OCI-LY3 (cell line): Measurements from ENCODE around the gene WIPF3.

Experiments
- H2AFZ ChIP-seq: fragments of 200-600, 300-600 bp; shearing (Covaris generic); 2 replicates; pipeline ENCODE4 v1.6.0; 2014; ENCODE audit warnings: antibody characterized with exemption, low read depth, low read length
- H3K27ac ChIP-seq: fragments of 200-600, 300-600 bp; sonication (generic); 2 replicates; pipeline ENCODE4 v1.5.1; 2014; ENCODE audit warnings: mild to moderate bottlenecking, low read length, moderate library complexity, mixed read lengths
- H3K27me3 ChIP-seq: fragments of 200-600, 300-600 bp; sonication (generic); 2 replicates; pipeline ENCODE4 v1.6.1; 2014; ENCODE audit warnings: low read depth, low read length, mixed read lengths
- H3K36me3 ChIP-seq: fragments of 200-600, 300-600 bp; sonication (generic); replicated peaks from 2 replicates; pipeline ENCODE3; 2014; ENCODE audit warnings: low read depth, low read length, mixed read lengths
- H3K4me1 ChIP-seq: fragments of 300-600, 200-600 bp; sonication (generic); 2 replicates; pipeline ENCODE4 v1.6.1; 2014; ENCODE audit warnings: low read length, mixed read lengths
- H3K4me2 ChIP-seq: fragments of 200-600, 300-600 bp; sonication (generic); 2 replicates; pipeline ENCODE4 v1.6.1; 2014; ENCODE audit warnings: low read length, mixed read lengths
- H3K4me3 ChIP-seq: fragments of 300-600, 200-600 bp; sonication (generic); 2 replicates; pipeline ENCODE4 v1.5.1; 2014; ENCODE audit warnings: antibody characterized with exemption, mild to moderate bottlenecking, low read length, moderate library complexity
- H3K79me2 ChIP-seq: fragments of 300-600, 200-600 bp; shearing (Covaris generic); 2 replicates; pipeline ENCODE4 v1.6.1; 2014; ENCODE audit warnings: mild to moderate bottlenecking, low read length, mixed read lengths
- H3K9ac ChIP-seq: fragments of 300-600, 200-600 bp; shearing (Covaris generic); 2 replicates; pipeline ENCODE4 v1.6.0; 2014; ENCODE audit warnings: mild to moderate bottlenecking, low read length, moderate library complexity
- H3K9me3 ChIP-seq: fragments of 200-600, 300-600 bp; shearing (Covaris generic); 2 replicates; pipeline ENCODE4 v1.6.1; 2014; ENCODE audit warnings: low read length, mixed read lengths; ENCODE audit not compliant: insufficient read depth
- H4K20me1 ChIP-seq: fragments of 200-600, 300-600 bp; sonication (generic); 2 replicates; pipeline ENCODE4 v1.6.1; 2016; ENCODE audit warnings: low read length, mixed read lengths; ENCODE audit not compliant: insufficient read depth
- EZH2phosphoT487 ChIP-seq: fragments of 200-600 bp; shearing (Covaris generic); IDR thresholded peaks from 2 replicates; pipeline ENCODE4 v1.6.1; 2018; ENCODE audit warnings: antibody characterized with exemption, mixed run types, low read depth
- TF ChIP-seq, protein P1 (sequence below): fragments of 200-600, 300-600 bp; sonication (generic); IDR thresholded peaks from 2 replicates; pipeline ENCODE4 v1.5.1; 2014; ENCODE audit warnings: antibody characterized with exemption, low read length, low read depth

WIPF3 gene

GRCh38 chr7:29783671-29784070, 22.6 kb upstream of the WIPF3 start:
- H3K27ac ChIP-seq, result no peak overlapping the region
- H3K9ac ChIP-seq, result no peak overlapping the region
- TF ChIP-seq EZH2phosphoT487, result no peak
- TF ChIP-seq, protein P1, sequence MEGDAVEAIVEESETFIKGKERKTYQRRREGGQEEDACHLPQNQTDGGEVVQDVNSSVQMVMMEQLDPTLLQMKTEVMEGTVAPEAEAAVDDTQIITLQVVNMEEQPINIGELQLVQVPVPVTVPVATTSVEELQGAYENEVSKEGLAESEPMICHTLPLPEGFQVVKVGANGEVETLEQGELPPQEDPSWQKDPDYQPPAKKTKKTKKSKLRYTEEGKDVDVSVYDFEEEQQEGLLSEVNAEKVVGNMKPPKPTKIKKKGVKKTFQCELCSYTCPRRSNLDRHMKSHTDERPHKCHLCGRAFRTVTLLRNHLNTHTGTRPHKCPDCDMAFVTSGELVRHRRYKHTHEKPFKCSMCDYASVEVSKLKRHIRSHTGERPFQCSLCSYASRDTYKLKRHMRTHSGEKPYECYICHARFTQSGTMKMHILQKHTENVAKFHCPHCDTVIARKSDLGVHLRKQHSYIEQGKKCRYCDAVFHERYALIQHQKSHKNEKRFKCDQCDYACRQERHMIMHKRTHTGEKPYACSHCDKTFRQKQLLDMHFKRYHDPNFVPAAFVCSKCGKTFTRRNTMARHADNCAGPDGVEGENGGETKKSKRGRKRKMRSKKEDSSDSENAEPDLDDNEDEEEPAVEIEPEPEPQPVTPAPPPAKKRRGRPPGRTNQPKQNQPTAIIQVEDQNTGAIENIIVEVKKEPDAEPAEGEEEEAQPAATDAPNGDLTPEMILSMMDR, result no peak
- no peaks in the 10 kb centered on the region for H3K79me2 ChIP-seq
- H3K4me2 ChIP-seq, result no peak overlapping the region
- no peaks in the 10 kb centered on the region for H4K20me1 ChIP-seq
- H3K4me1 ChIP-seq, result no peaks in the 10 kb centered on the region
- H3K27me3 ChIP-seq, result peaks cover 8% of the 10 kb centered on the region; the same call in 1 of the 2 replicates
- no peak overlapping the region for H2AFZ ChIP-seq
- H3K36me3 ChIP-seq, result no peaks in the 10 kb centered on the region
- no peak overlapping the region for H3K4me3 ChIP-seq
- no peaks in the 10 kb centered on the region for H3K9me3 ChIP-seq

DNA sequence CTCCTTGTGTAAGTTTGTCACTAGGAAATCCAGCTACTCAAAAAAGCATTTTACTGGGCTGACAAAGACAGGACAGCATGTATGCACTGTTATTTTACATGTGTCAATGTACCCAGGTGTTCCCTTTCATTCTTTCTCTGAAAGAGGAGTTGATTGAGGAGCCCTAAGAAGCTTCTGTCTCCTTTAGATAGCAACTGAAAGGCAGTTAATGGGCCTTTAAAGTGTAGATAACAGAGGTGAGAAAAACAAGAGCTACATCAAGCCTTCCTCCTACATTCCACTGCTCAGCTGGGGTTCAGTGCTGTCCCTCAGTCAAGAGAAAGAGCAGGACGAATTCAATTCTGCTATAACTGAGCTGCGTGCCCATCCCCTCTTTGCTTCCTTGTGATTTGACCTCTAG, 12.8 kb upstream of the WIPF3 start:
- H4K20me1 ChIP-seq, result no peaks in the 10 kb centered on the region
- H2AFZ ChIP-seq, result no peak overlapping the region
- TF ChIP-seq, protein P1, result no peak
- TF ChIP-seq EZH2phosphoT487, result no peak
- no peak overlapping the region for H3K4me3 ChIP-seq
- no peaks in the 10 kb centered on the region for H3K9me3 ChIP-seq
- no peaks in the 10 kb centered on the region for H3K79me2 ChIP-seq
- no peaks in the 10 kb centered on the region for H3K36me3 ChIP-seq
- no peaks in the 10 kb centered on the region for H3K4me1 ChIP-seq
- H3K9ac ChIP-seq, result no peak overlapping the region
- H3K27ac ChIP-seq, result no peak overlapping the region
- H3K27me3 ChIP-seq, result no peaks in the 10 kb centered on the region
- H3K4me2 ChIP-seq, result no peak overlapping the region

DNA sequence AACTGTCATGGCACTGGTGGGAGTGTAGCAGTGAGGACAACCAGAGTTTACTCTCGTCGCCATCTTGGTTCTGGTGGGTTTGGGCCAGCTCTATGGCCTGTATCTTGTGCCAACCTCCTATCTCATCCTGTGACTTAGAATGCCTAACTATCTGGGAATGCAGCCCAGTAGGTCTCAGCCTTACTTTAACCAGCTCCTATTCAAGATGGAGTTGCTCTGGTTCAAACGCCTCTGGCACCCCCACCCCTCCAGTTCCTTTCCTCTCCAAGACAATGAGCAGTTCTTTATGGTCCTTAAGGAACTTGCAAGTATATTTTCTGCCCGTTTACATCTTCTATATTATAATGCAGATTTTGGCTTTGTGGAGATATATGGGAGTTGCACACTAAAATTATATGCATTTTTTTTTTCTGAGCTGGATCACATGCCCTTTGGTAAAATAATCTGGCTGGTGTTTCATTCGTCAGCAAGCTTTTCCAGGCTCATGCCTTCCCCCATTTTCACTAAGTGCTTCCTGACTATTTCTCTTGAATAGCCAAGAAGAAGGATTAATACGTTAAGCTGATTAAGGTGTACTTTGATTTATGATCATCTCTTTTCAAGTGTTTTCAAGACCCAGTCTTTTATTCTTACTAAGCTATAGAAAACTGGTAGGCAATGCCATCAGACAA, 11.2 kb upstream of the WIPF3 start:
- H3K4me1 ChIP-seq, result no peaks in the 10 kb centered on the region
- H4K20me1 ChIP-seq, result no peaks in the 10 kb centered on the region
- H3K79me2 ChIP-seq, result no peaks in the 10 kb centered on the region
- H3K9ac ChIP-seq, result no peak overlapping the region
- no peak overlapping the region for H3K27ac ChIP-seq
- TF ChIP-seq, protein P1, result no peak
- no peak for TF ChIP-seq EZH2phosphoT487
- H3K4me3 ChIP-seq, result no peak overlapping the region
- H3K36me3 ChIP-seq, result no peaks in the 10 kb centered on the region
- no peaks in the 10 kb centered on the region for H3K9me3 ChIP-seq
- H2AFZ ChIP-seq, result no peak overlapping the region
- H3K27me3 ChIP-seq, result no peaks in the 10 kb centered on the region
- H3K4me2 ChIP-seq, result no peak overlapping the region

DNA sequence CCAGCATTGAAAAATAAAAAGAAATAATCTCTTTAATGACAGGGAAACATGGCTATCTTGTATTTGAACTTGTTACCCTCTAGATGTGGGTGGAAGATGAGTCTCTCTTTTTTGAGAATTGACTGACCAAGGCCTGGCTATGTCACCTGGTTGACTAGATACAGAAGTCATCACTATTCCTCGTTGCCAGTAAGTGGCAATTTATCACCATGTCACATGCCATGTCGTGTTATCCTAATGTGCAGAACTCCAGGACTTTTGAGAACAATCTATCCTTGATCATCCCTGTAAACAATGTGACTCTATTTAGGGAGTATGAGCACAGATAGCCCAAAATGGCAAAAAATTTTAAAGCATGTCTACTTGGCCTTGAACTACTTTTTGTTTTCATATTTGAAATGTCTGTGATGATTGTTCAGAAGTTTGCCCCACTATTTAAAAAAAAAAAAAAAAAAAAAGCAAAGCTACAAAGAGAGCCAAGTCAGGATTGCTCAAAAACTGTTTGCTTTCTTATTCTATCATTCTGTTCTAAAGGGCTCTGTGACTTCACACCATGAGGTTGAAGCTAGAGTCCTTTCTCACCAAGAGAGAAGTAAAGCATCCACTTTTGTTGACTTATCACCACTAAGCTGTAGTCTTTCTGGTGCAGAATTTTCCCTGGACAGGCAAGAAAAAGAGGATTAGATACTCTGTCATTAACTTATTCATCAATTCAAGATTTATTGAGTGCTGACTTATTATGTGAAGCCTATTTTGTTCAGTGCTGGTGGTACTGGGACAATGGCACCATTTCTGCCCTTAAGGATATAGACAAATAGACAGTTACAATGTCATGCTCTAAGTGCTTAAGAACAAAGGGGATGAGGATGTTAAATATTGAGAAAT, 10.4 kb upstream of the WIPF3 start:
- H3K9ac ChIP-seq, result no peak overlapping the region
- no peak overlapping the region for H2AFZ ChIP-seq
- no peaks in the 10 kb centered on the region for H4K20me1 ChIP-seq
- no peak overlapping the region for H3K27ac ChIP-seq
- no peak overlapping the region for H3K4me3 ChIP-seq
- H3K9me3 ChIP-seq, result no peaks in the 10 kb centered on the region
- TF ChIP-seq, protein P1, result no peak
- no peak for TF ChIP-seq EZH2phosphoT487
- 0 out of 2 replicates have a peak, but pooled peaks cover 4% of the 10 kb centered on the region for H3K27me3 ChIP-seq
- no peaks in the 10 kb centered on the region for H3K79me2 ChIP-seq
- no peaks in the 10 kb centered on the region for H3K4me1 ChIP-seq
- H3K4me2 ChIP-seq, result no peak overlapping the region
- no peaks in the 10 kb centered on the region for H3K36me3 ChIP-seq
